Measurements from ENCODE around the gene CDT1.
"Not testable (repeated sequence)": the region's sequence is repeated elsewhere in the genome, so short reads cannot be mapped to it uniquely, and the experiment has no call there.

Gene CDT1

DNA sequence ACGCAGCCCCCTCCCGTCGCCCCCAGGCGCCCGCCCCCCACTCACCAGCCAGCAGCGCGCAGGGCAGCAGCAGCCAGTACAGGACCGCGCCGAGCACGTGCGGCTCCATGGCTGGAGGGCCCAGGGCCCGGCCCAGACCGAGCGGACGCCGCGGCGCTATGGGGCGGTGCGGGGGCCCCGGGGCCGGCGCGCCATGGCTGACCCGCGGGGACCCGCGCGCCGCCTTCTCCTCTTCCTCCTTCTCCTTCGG, 18.8 kb upstream of the CDT1 start:
- DNase-seq (ENCODE audit: low read depth): no peak
- TF ChIP-seq, protein P1, sequence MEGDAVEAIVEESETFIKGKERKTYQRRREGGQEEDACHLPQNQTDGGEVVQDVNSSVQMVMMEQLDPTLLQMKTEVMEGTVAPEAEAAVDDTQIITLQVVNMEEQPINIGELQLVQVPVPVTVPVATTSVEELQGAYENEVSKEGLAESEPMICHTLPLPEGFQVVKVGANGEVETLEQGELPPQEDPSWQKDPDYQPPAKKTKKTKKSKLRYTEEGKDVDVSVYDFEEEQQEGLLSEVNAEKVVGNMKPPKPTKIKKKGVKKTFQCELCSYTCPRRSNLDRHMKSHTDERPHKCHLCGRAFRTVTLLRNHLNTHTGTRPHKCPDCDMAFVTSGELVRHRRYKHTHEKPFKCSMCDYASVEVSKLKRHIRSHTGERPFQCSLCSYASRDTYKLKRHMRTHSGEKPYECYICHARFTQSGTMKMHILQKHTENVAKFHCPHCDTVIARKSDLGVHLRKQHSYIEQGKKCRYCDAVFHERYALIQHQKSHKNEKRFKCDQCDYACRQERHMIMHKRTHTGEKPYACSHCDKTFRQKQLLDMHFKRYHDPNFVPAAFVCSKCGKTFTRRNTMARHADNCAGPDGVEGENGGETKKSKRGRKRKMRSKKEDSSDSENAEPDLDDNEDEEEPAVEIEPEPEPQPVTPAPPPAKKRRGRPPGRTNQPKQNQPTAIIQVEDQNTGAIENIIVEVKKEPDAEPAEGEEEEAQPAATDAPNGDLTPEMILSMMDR (conservative IDR thresholded peaks at IDR 0.05; ENCODE audit: low read depth, low read length): no peak
- H3K4me3 ChIP-seq (ENCODE audit: low read length): peak overlapping the region; percentile 32

DNA sequence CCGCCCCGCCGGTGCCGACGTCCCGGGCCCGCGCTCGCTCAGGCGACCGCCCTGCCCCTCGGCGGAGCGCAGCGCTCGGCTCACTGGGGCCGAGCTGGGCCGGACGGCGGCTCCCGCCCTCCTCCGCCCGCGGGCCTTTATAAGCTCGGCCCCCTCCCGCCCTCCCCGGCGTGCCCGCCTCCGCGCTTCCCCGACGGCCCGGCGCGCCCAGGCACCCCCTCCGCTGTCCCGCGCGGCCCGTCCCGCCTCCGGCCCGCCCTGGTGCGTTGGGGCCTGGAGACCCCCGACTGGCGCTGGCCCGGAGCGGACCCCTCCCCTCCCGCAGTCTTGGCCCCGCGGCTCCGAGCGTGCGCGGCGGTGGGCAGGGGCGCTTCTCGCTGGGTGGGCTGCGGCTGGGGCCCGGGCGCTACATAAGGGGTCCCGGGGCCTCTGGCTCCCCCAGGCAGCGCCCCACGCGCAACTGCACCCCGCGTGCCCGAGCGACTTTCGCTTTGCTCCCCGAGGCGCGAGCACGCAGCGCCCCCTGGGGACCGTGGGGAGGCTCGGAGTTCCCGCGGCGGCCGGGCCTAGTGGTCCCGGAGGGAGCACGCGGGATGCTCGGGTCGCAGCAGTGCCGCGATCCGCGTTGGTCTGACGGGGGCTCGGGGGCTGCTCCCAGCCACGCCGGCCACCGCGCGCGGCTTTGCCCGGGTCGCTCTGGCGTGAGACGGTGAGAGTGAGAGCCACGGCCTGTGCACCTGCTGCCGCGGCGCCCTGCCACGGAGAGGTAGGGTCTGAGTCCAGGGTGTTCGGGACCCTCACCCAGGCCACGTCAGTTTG, 18.3 kb upstream of the CDT1 start, which contains the start of gene PIEZO1:
PIEZO1 (minus strand) TSS at position 115 of the 819 bp plus-strand sequence. CDS start 256 bp downstream, outside the sequence.
- DNase-seq (ENCODE audit: low read depth): no peak
- TF ChIP-seq, protein P1 (conservative IDR thresholded peaks at IDR 0.05; ENCODE audit: low read depth, low read length): peak; percentile 78
- peak within 1 kb of the TSS; percentile 67 for H3K4me3 ChIP-seq (ENCODE audit: low read length)

DNA sequence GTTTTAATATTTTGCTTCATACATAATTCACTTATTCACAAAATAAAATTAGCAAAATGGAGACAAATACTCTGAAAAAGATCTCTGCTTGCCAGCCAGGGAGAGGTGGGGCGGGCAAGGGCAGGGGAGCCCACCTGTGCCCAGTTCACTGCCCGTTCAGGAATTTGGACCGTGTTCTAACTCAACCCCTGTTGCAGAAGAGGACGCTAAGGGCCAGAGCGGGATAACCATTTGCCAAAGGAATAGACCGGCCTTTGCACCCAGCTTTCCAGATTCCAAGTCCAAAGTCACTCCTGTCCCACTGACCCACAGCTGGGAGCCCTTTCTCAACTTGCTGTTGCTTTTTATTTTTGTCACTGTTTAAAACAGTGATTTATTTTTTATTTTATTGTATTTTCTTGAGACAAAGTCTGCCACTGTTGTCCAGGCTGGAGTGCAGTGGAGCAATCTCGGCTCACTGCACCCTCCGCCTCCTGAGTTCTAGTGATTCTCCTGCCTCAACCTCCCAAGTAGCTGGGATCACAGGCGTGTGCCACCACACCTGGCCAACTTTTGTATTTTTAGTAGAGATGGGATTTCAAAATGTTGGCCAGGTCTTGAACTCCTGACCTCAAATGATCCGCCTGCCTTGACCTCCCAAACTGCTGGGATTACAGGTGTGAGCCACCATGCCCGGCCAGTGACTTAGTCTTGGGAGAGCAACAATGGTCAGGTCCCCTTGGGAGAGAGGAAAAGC, 15.8 kb upstream of the CDT1 start:
- no peak for DNase-seq (ENCODE audit: low read depth)
- no peak overlapping the region for H3K4me3 ChIP-seq (ENCODE audit: low read length)
- TF ChIP-seq, protein P1 (conservative IDR thresholded peaks at IDR 0.05; ENCODE audit: low read depth, low read length): no peak

DNA sequence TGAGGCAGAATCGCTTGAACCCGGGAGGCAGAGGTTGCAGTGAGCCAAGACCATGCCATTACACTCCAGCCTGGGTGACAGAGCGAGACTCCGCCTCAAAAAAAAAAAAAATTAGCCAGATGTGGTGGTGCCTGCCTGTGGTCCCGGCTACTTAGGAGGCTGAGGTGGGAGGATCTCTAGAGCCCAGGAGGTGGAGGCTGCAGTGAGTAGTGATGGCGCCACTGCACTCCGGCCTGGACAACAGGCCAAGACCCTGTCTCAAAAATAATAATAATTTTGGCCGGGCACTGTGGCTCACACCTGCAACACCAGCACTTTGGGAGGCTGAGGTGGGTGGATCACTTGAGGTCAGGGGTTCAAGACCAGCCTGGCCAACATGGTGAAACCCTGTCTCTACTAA, 14.8 kb upstream of the CDT1 start:
- not testable (repeated sequence) for H3K4me3 ChIP-seq (ENCODE audit: low read length); DNase-seq (ENCODE audit: low read depth)

DNA sequence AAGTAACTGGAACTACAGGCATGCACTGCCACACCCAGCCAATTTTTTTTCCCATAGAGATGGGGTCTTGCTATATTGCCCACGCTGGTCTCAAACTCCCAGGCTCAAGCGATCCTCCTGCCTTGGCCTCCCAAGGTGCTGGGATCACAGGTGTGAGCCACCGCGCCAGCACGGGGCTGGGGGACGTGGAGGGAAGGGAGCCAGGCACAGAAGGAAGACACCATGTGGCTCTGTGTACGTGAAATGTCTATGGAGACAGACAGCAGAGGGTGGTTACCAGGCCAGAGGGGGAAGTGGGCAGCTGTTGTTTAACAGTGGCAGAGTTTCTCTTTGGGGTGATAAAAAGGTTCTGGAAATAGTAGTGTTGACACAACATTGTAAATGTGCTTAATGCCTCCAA, 14.0 kb upstream of the CDT1 start:
- H3K4me3 ChIP-seq (ENCODE audit: low read length): no peak overlapping the region
- DNase-seq (ENCODE audit: low read depth): no peak
- TF ChIP-seq, protein P1 (conservative IDR thresholded peaks at IDR 0.05; ENCODE audit: low read depth, low read length): no peak

DNA sequence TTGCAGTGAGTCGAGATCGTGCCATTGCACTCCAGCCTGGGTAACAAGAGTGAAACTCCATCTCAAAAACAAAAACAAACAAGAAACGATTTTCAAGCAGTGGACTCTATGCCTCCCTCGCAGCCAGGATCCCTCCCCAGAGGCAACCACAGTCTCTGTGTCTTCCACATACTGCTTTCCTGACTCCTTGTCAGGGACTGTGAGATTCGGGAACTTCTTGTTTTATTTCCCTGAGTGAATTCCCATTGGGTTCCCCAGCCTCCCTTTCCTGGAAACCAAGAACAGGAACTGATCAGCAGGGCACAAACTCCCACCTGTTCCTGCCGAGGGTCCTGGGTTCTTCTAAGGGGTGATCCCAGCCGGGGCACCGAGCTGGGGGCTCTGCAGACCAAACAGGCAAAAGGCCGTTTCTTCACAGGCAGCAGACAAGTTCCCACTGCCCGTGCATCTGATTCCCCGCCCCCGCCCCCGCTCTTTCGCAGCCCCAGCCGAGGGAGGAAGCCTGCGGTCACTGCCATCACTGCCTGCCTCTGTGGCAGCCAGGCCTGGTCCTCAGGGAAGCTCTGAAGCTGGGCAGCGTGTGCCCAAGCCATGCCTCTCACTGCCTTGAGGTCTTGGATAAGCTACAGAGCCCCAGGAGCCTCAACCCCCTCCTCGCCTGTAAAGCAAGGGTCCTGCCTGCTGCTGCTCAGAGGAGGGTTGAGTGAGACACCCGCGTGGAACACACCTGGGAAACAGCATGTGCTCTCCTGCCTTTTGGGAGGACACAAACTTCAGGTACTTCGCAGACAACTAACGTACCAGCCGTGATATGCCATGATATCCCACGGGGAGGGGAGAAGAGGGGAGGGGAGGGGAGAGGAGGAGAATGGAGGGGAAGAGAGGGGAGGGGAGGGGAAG, 13.0 kb upstream of the CDT1 start:
- DNase-seq (ENCODE audit: low read depth): no peak
- H3K4me3 ChIP-seq (ENCODE audit: low read length): no peak overlapping the region
- TF ChIP-seq, protein P1 (conservative IDR thresholded peaks at IDR 0.05; ENCODE audit: low read depth, low read length): no peak

DNA sequence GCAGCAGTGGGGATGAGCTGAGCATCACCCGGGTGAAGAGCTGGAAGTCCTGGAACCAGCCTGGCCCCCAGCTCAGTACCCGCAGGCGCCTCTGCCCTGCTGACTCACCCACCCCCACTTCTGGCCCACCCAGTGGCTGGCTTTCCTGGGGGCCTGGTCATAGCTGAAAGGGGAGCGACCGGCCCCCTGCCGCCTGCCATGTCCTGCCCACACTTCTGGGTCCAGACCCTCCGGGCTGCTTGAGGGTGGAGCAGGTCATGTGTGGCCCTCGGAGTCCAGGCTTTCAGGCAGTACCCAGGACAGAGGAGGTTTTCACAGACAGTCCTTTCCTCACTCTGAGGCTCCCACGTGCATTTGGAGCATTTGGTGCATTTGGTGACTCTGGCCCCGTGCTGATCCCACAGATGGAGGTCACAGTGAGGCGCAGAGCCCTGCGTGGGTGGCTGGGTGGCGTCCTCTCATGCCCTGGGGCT, 11.5 kb upstream of the CDT1 start:
- DNase-seq (ENCODE audit: low read depth): no peak
- no peak overlapping the region for H3K4me3 ChIP-seq (ENCODE audit: low read length)
- TF ChIP-seq, protein P1 (conservative IDR thresholded peaks at IDR 0.05; ENCODE audit: low read depth, low read length): no peak

Data from retinal pigment epithelial cell (primary cell).